ENCODE results near the gene CDKAL1.

The CDKAL1 gene

GRCh38 chr6:21149470-21149869 is 615.2 kb downstream of the CDKAL1 start:
- H3K27ac ChIP-seq (replicated peaks), result no peak overlapping the region
- TF ChIP-seq GABPA (IDR thresholded peaks at IDR 0.05; ENCODE audit: low read depth) (no peak), CTCF (IDR thresholded peaks at IDR 0.05; ENCODE audit: insufficient read depth, low read length) (no peak), POLR2AphosphoS5 (IDR thresholded peaks at IDR 0.05; ENCODE audit: low read depth) (no peak), SPI1 (IDR thresholded peaks at IDR 0.05; ENCODE audit: borderline replicate concordance, low read depth) (no peak)
- TF ChIP-seq, protein P1, sequence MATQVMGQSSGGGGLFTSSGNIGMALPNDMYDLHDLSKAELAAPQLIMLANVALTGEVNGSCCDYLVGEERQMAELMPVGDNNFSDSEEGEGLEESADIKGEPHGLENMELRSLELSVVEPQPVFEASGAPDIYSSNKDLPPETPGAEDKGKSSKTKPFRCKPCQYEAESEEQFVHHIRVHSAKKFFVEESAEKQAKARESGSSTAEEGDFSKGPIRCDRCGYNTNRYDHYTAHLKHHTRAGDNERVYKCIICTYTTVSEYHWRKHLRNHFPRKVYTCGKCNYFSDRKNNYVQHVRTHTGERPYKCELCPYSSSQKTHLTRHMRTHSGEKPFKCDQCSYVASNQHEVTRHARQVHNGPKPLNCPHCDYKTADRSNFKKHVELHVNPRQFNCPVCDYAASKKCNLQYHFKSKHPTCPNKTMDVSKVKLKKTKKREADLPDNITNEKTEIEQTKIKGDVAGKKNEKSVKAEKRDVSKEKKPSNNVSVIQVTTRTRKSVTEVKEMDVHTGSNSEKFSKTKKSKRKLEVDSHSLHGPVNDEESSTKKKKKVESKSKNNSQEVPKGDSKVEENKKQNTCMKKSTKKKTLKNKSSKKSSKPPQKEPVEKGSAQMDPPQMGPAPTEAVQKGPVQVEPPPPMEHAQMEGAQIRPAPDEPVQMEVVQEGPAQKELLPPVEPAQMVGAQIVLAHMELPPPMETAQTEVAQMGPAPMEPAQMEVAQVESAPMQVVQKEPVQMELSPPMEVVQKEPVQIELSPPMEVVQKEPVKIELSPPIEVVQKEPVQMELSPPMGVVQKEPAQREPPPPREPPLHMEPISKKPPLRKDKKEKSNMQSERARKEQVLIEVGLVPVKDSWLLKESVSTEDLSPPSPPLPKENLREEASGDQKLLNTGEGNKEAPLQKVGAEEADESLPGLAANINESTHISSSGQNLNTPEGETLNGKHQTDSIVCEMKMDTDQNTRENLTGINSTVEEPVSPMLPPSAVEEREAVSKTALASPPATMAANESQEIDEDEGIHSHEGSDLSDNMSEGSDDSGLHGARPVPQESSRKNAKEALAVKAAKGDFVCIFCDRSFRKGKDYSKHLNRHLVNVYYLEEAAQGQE (IDR thresholded peaks at IDR 0.05; ENCODE audit: insufficient replicate concordance, low read depth), result no peak
- DNase-seq (ENCODE audit: low read depth in 1 of 2, low spot score in 1 of 2), result no peak
- H3K27me3 ChIP-seq (ENCODE audit: insufficient read depth, poor library complexity, severe bottlenecking), result no peaks in the 10 kb centered on the region
- no peak overlapping the region for H3K4me3 ChIP-seq (replicated peaks; ENCODE audit: insufficient read depth, low read length)

DNA sequence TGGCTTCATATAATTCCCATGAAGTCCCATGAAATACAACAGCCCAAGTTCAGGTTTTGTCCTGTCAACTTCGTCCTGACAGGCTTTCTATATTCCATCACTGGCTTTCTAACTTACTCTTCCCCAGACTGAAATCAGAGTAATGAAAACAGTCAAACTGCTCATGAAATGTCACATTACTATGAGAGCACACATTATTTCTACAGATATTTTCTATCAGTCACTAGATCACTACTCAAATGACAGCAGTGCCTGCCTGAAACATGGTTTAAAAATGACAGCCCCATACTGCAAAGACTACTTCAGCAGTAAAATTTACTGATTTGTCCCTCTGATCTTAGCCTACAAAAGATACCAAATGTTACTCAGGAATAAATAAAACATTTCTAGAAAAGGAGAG is 616.4 kb downstream of the CDKAL1 start:
- Histone ChIP-seq H3K4me3 (replicated peaks; ENCODE audit: insufficient read depth, low read length) (no peak overlapping the region), H3K27me3 (ENCODE audit: insufficient read depth, poor library complexity, severe bottlenecking) (no peaks in the 10 kb centered on the region), H3K27ac (replicated peaks) (no peak overlapping the region)
- TF ChIP-seq SPI1 (IDR thresholded peaks at IDR 0.05; ENCODE audit: borderline replicate concordance, low read depth) (no peak), GABPA (IDR thresholded peaks at IDR 0.05; ENCODE audit: low read depth) (no peak), POLR2AphosphoS5 (IDR thresholded peaks at IDR 0.05; ENCODE audit: low read depth) (no peak), CTCF (IDR thresholded peaks at IDR 0.05; ENCODE audit: insufficient read depth, low read length) (no peak)
- TF ChIP-seq, protein P1 (IDR thresholded peaks at IDR 0.05; ENCODE audit: insufficient replicate concordance, low read depth), result no peak
- DNase-seq (ENCODE audit: low read depth in 1 of 2, low spot score in 1 of 2), result no peak

GRCh38 chr6:21151119-21151518 is 616.9 kb downstream of the CDKAL1 start:
- no peak overlapping the region for H3K27ac ChIP-seq (replicated peaks)
- H3K4me3 ChIP-seq (replicated peaks; ENCODE audit: insufficient read depth, low read length), result no peak overlapping the region
- TF ChIP-seq, protein P1 (IDR thresholded peaks at IDR 0.05; ENCODE audit: insufficient replicate concordance, low read depth), result no peak
- TF ChIP-seq SPI1 (IDR thresholded peaks at IDR 0.05; ENCODE audit: borderline replicate concordance, low read depth), result no peak
- TF ChIP-seq POLR2AphosphoS5 (IDR thresholded peaks at IDR 0.05; ENCODE audit: low read depth), result no peak
- no peak for TF ChIP-seq CTCF (IDR thresholded peaks at IDR 0.05; ENCODE audit: insufficient read depth, low read length)
- no peak for TF ChIP-seq GABPA (IDR thresholded peaks at IDR 0.05; ENCODE audit: low read depth)
- DNase-seq (ENCODE audit: low read depth in 1 of 2, low spot score in 1 of 2), result no peak
- no peaks in the 10 kb centered on the region for H3K27me3 ChIP-seq (ENCODE audit: insufficient read depth, poor library complexity, severe bottlenecking)
